Fibroblast of peridontal ligament (primary cell): ENCODE data around the gene NR1H2.
"Not testable (repeated sequence)": the region's sequence is repeated elsewhere in the genome, so short reads cannot be mapped to it uniquely, and the experiment has no call there.

Source experiments
- DNase-seq: peaks from one replicate; pipeline ENCODE4 v3.0.0-alpha.2; 2010; ENCODE audit errors: extremely low read depth

Gene NR1H2

DNA sequence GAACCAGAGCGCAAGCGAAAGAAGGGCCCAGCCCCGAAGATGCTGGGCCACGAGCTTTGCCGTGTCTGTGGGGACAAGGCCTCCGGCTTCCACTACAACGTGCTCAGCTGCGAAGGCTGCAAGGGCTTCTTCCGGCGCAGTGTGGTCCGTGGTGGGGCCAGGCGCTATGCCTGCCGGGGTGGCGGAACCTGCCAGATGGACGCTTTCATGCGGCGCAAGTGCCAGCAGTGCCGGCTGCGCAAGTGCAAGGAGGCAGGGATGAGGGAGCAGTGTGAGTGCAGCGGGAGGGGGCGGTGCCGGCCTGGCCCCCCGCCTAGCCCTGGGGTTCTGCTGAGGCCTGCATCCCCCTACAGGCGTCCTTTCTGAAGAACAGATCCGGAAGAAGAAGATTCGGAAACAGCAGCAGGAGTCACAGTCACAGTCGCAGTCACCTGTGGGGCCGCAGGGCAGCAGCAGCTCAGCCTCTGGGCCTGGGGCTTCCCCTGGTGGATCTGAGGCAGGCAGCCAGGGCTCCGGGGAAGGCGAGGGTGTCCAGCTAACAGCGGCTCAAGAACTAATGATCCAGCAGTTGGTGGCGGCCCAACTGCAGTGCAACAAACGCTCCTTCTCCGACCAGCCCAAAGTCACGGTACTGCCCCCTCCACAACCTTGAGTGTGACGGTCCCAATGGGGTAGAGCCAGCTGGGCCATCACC is 2.1 kb downstream of the NR1H2 start:
- DNase-seq, result no peak

DNA sequence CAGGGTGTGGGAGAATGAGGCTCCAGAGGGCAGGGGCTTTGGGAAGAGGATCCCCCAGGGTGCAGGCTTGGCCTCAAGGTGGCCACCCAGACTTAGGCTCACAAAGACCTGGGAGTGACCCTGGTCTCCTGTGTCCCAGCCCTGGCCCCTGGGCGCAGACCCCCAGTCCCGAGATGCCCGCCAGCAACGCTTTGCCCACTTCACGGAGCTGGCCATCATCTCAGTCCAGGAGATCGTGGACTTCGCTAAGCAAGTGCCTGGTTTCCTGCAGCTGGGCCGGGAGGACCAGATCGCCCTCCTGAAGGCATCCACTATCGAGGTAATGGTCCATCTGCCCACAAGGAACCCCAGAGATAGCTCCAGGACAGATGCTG is 2.6 kb downstream of the NR1H2 start:
- DNase-seq, result no peak

DNA sequence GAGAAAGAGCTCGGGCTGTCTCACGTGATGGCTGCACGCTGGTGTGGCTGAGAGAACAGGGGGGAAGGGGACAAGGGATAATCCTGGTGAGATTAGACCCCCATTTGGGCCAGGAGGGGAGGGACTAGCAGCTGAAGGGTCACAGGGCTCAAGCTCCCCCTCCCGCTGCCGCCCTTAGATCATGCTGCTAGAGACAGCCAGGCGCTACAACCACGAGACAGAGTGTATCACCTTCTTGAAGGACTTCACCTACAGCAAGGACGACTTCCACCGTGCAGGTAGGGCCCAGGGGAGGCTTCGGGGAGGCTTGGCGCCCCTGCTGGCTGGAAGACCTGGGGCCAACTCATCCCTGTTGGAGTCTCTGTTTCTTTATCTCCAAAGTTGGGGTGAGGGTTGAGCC is 3.3 kb downstream of the NR1H2 start:
- no peak for DNase-seq

DNA sequence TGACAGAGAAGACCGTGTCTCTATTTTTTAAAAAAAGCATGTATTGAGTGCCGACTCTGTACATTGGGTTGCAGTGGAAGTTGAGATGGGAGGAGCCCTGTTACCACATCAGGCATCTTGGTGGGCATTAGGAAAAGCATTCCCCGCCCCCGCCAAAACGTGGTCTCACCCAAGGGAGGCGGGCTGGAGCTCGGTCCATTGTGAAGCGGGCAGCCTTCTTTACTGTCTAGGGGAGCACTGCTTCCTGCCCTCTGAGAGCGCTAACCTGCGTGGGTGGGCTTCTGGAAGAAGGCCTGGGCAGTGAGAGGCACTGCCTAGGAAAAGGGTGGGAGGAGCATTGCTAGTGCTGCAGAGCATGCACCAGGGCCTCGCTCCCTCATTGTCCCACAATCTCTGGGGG is 3.9 kb downstream of the NR1H2 start:
- DNase-seq, result no peak

DNA sequence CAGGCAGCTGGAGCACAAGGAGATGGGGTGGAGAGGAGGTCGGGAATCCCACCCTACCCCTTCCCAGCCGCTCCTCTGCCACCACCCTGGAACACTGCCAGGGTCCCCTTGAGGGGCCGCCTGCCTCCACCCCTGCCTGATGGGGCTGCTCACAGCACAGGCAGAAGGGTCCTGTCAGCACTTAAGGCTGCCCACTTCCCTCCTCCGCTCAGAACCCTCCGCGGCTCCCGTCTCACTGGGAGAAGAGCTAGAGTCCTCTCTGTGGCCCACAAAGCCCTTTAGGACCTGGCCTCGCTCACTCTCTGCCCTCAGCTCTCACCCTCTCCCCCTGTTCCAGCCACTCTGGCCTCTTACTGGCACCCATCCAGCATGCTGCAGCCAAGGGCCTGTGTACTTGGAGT is 4.5 kb downstream of the NR1H2 start:
- no peak for DNase-seq

DNA sequence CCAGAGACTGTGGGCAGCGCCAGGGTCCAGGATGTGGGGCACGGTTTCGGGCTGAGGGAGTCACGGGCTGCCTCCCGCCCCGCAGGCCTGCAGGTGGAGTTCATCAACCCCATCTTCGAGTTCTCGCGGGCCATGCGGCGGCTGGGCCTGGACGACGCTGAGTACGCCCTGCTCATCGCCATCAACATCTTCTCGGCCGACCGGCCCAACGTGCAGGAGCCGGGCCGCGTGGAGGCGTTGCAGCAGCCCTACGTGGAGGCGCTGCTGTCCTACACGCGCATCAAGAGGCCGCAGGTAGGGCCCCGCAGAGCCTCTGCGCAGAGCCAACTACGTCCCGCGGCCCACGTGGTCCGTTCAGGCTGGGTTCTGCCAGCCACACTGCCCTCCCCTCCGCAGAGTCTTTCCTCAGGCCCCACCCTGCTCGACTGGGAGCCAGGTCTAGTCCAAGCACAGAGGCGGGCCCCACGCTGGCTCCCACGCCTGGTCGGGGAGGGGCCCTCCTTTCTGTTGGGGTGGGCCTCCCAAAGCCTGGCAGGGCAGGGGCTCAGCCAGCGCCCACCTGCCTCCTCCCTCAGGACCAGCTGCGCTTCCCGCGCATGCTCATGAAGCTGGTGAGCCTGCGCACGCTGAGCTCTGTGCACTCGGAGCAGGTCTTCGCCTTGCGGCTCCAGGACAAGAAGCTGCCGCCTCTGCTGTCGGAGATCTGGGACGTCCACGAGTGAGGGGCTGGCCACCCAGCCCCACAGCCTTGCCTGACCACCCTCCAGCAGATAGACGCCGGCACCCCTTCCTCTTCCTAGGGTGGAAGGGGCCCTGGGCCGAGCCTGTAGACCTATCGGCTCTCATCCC is 5.8 kb downstream of the NR1H2 start:
- DNase-seq, result no peak

DNA sequence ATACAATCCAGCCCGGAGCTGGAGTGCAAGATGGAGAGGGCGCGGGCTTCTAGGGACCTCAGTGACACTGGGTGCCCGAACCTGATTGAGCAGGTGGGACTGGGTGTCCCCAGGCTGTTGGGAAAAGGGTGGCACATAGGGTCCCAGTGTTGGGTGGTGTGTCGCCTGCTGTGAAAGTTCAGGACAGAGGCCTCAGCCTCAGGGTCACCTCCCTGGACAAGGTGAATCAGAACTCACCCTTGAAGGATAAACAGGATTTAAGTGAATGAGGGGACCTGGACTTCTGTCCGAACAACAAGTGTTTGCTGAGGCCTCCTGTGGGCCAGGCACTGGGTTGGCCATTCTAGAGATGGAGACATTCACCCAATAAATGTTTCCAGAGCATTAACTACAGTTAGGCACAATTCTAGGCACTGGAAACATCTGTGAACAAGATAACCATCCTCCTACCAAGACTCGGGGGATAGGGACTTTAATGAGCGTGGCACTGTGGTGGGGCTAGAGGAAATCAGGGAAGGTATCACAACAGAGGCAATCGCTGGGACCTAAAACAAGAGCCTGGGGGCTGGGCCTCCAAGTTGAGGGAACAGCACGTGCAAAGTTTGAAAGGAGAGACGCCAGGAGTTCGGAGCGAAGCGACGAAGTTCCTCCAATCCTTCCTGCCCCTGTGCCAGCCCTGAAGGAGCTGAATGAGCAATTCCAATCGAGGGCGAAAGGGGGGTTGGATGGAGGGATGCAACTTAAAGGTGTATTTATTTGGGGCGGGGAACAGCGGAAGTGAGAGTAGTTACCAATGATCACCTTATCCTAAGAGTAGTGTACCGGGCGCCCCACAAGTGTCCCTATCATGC is 7.0 kb downstream of the NR1H2 start:
- DNase-seq, result no peak

DNA sequence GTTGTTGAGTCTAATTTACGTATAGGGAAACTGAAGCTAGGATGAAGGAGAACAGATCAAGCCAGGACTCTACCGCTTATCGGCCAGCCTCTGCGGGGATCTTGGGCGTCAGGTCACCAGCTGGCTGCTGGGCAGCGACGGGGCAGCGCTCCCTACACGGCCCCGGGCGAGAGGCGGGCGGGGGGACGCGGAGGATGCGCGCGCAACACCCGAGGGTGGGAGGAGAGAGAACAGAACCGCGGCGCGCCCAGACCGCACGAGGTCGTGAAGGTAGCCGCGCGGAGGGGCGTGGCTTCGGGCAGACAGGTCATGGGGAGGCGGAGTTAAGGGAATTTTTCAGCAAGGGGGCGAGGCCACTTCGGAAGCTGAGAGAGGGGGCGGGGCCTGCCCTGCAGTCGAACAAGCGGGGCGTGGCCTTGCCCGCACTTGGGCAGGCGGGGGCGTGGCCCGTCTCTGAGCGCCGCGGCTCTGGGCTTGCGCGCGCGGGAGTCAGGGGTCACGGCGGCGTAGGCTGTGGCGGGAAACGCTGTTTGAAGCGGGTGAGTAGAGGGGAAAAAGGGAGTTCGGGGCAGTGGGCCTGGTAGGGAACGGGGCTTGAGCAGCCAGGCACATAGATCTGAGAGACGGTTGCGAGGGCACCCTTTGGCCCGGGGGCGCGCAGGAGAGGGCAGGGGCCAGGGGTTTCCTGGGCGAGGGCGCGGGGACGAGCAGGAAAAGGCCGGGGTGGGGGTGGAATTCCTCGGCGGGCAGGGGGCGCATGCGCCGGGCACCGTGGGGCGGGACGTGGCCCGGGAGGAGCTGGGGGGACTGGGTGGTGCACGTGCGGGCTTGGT is 7.8 kb downstream of the NR1H2 start, which contains the start of gene POLD1:
TSS of gene POLD1 (plus strand) at position 496 of the 833 bp plus-strand sequence. CDS start 14,505 bp downstream, outside the sequence.
- DNase-seq, result peak; percentile 93

DNA sequence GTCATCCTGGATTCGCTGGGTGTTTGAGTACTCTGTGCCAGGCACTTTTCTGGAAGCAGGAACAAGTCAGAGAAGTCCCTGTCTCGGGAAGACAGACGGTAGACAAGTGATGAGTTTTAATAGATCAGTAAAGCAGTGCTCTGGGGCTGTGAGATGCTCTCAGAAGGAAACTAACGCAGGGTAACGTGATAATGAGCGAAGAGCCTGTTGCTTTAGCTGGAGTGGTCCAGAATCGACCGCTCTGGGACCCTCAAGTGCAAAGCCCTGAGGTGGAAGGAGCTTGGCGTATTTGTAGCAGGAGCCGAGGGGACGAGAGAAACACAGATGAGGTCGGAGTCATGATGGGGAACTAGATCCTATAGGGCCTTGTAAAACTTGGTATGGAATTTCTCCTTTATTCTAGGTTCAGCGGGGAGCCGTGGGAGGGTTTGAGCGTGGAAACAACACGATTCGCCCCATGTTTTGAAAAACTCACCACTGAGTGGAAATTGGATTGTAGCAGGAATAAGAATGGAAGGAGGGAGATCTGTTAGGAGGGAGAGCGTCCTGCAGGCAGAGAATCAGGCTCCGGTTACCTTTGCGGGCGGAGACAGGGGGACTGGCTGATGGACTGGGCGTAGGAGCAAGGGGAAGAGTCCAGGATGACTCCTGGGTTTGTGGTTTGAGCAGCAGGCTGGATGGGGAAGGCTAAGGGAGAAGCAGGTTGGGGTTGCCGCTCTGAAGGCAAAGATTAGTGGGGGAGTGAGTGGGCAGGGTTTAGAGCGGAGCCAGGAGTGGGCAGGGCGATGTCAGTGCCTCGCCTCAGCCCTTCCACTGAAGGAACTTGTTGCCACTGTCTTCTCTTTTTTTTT is 8.7 kb downstream of the NR1H2 start:
- DNase-seq, result peak; percentile 9

DNA sequence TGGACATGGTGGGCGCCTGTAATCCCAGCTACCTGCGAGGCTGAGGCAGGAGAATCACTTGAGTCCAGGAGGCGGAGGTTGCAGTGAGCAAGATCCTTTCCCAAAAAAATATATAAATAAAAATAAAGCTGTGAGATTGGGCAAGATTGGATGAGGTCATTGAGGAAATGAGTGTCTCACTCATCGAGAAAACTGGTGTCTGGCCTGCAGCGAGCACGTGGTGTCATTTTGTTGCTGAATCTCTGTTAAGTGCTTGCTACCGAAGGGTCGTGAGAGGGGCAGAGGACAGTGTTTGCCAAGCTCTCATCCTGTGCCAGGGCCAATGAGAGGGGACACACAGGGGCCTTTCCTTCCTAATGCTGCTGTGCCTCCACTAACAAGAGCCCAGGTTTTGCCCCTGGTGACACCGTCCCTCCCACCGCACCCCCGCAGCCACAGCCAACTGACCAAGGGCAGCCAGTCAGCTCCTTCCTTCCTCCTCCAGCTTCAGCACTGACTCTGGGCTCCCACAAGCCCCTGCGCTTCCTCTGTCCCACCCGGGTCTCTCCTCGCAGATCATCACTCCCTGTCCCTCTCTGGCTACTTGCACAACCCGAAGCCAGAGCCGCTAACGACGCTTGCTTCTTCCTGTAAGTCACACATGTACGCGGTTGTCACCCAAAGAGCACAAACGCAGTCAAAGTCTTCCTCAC is 11.1 kb downstream of the NR1H2 start:
- peak; percentile 37 for DNase-seq

DNA sequence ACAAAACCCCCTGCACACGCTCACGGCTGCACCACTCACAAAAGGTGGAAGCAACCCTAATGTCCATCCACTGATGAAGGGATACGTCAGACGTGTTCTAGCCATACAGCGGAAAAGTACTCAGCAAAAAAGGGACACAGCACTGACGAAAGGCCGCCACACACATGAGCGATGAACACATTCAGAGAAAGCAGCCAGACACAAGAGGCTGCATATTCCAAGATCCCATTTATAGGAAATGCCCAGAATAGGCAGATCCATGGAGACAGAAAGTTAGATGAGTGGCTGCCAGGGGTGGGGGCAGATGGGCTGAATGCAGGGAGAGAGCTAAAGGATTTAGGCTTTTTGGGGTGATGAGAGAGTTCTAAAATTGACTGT is 11.6 kb downstream of the NR1H2 start:
- DNase-seq, result no peak

DNA sequence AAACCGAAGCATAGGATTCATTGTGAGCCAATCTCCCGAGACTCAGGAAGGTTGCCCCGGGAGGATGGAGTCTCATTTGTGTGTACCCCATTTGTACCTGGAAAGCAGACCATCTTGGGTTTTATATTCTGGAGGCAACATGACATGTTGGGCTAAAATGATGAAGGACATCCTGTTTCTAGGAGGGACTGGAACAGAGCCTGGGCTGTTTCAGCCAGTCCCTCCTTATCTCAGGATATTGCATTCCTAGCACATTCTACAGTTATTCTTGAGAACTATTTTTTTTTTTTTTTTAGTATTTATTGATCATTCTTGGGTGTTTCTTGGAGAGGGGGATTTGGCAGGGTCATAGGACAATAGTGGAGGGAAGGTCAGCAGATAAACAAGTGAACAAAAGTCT is 14.0 kb downstream of the NR1H2 start:
- DNase-seq, result not testable (repeated sequence)

DNA sequence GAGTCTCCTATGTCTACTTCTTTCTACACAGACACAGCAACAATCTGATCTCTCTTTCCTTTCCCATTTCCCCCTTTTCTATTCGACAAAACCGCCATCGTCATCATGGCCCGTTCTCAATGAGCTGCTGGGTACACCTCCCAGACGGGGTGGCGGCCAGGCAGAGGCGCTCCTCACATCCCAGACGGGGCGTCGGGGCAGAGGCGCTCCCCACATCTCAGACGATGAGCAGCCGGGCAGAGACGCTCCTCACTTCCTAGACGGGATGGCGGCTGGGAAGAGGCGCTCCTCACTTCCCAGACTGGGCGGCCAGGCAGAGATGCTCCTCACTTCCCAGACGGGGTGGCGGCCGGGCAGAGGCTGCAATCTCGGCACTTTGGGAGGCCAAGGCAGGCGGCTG is 14.7 kb downstream of the NR1H2 start:
- not testable (repeated sequence) for DNase-seq

DNA sequence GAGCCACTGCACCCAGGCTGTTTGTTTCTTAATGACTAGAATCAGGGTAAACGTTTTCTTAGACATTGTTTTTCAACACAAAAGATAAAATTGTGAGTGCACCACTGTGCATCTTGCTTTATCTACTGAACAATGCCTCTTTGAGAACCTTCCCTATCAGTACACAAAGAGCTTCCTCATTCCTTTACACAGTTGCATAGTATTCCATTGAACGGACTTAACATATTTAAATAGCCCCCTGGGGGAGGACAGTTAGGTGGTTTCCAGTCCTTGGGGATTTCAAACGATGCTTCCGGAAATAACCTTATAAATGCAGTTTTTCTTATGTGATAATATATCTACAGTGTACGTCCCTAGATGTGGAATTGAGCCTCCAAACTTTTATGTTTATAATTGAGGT is 16.5 kb downstream of the NR1H2 start:
- DNase-seq, result no peak

DNA sequence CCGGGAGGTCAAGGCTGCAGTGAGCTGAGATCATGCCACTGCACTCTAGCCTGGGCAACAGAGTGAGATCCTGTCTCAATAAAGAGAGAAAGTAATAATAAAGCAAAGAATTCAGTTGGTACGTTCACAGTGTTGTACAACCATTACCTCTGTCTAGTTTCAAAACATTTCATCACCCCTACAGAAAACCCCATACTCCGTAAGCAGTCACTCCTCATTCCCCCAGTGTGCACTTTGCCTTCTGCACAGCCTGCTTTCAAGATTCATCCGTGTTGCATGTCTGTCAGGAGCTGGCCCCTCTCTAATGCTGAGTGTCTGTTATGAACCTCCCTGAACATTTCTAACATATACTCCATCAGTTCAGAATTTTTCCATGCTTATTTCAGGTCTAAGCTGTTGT is 17.3 kb downstream of the NR1H2 start:
- DNase-seq, result no peak

DNA sequence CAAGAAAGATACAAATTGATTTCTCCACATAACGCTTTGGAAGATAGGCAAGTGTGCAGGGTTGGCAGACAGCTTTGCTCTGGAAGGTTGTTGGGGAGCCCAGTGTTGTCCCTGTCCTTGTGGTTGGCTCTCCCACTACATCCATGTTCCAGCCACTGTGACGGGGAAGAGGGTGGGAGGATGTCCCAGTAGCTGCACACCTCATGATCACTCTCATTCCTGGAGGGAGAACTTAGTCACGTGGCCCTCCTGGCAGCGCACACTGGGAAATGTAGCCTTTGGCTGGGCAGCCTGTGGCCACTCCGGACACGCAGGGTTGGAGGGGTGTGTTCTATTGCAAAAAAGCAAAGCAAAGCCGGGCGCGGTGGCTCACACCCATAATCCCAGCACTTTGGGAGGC is 17.8 kb downstream of the NR1H2 start:
- no peak for DNase-seq

DNA sequence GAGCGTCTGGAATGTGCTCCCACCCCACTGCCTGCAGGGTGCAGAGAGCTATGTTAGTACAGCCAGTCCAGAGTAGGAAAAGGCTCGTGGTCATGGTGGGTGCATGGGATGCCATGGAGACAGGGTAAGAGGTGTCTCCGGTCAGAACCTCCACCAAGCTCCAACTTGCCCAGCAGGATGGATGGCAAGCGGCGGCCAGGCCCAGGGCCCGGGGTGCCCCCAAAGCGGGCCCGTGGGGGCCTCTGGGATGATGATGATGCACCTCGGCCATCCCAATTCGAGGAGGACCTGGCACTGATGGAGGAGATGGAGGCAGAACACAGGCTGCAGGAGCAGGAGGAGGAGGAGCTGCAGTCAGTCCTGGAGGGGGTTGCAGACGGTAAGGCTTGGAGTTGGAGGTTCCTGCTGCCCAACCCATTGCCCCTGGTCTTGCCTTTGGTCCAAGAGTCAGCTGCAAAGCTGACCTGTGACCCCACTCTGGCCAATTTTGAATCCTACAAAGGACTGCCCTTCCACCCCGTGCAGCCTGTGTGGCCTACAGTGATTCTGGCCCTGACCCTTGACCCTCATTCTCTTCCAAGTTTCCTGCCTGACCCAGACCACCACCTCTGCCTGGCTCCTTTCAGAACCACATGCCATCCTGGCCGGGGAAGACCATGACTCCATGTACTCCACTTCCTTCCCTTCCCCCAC is 22.6 kb downstream of the NR1H2 start:
- no peak for DNase-seq

DNA sequence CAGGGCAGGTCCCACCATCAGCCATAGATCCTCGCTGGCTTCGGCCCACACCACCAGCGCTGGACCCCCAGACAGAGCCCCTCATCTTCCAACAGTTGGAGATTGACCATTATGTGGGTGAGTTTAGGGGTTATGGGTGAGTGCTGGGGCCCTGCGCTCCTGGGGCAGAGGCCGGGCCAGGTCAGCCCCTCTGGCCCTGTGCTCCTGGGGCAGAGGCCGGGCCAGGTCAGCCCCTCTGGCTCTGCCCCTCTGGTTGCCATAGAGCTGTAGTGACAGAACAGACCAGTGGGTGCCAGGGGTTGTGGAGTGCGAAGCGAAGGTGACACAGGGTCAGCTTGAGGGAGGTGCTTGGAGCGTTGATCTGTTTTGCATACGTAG is 23.1 kb downstream of the NR1H2 start:
- no peak for DNase-seq
